K562 (cell line): ENCODE results near the gene PTGR3. TPM values are rescaled to one million over a fixed set of nuclear protein-coding genes. Genes with fewer than 3 reads are reported as not detected.

Experiments used
- ATAC-seq: fragments of 200-7000 bp; cut with Tn5 transposase; 3 replicates; pipeline ENCODE4 v1.9.1; 2020; ENCODE audit warnings: moderate library complexity
- BruUV-seq: library from RNA; stranded (reverse); fragments of 400-500 nt; replicated peaks from 2 replicates; lab custom pipeline; 2021; lab: Mats Ljungman, UMichigan
- CTCF ChIA-PET: fragments of 300-600 bp; formaldehyde crosslinking; extraction: SDS; loops from one replicate; lab custom pipeline; 2021; ENCODE audit warnings: low intra/inter-chr PET ratio; lab: Yijun Ruan, JAX
- POLR2A ChIA-PET: fragments of 300-600, 350-650 bp; sonication (Branson Sonifier 250); formaldehyde crosslinking; extraction: SDS; loops from one replicate; lab custom pipeline; 2021; ENCODE audit warnings: antibody characterized with exemption, inconsistent platforms; lab: Yijun Ruan, JAX
- DNase-seq, 4 experiments: peaks; one replicate each; pipeline versions ENCODE4 v3.0.0 to v3.0.0-alpha.2; 2011 to 2018; ENCODE audit warnings: low spot score in 3 of 4, mixed read lengths in 3 of 4; ENCODE audit errors: extremely low read depth in 1 of 4
- FAIRE-seq: peaks from 2 replicates; lab custom pipeline; 2011; peaks lifted over from hg19 to GRCh38; lab: Jason Lieb, UNC
- H2AFZ ChIP-seq: 2 replicates; pipeline ENCODE4 v1.6.0; 2011; ENCODE audit warnings: low read depth, low read length, control low read depth, inconsistent platforms
- H3K27ac ChIP-seq: fragments of 200-600 bp; 3 replicates; pipeline ENCODE4 v1.8.0; 2011; ENCODE audit warnings: low read depth, mild to moderate bottlenecking, control low read depth, inconsistent platforms, low read length, moderate library complexity, mixed read lengths; ENCODE audit errors: extremely low read depth
- H3K27me3 ChIP-seq, 2 experiments: fragments of 300-600 bp in 1 of 2; 2 replicates in 1 of 2; 3 replicates in 1 of 2; pipeline versions ENCODE4 v1.6.0 to v1.8.0; 2011; ENCODE audit warnings: inconsistent platforms in 2 of 2, low read length in 2 of 2, mild to moderate bottlenecking in 1 of 2, mixed read lengths in 1 of 2, moderate library complexity in 1 of 2; ENCODE audit not compliant: control insufficient read depth in 2 of 2, insufficient read depth in 2 of 2
- H3K36me3 ChIP-seq: fragments of 300-600 bp; 3 replicates; pipeline ENCODE4 v1.8.0; 2011; ENCODE audit warnings: mild to moderate bottlenecking, low read length, inconsistent platforms; ENCODE audit not compliant: control insufficient read depth, insufficient read depth
- H3K4me1 ChIP-seq, 2 experiments: fragments of 200-600 bp in 1 of 2; replicated peaks in 1 of 2; 2 replicates in 1 of 2; 3 replicates in 1 of 2; pipeline versions ENCODE4 v1.5.1 to v1.8.0; 2011; ENCODE audit warnings: inconsistent platforms in 2 of 2, low read length in 2 of 2, mild to moderate bottlenecking in 1 of 2, mixed read lengths in 1 of 2, moderate library complexity in 1 of 2; ENCODE audit not compliant: control insufficient read depth in 2 of 2, insufficient read depth in 2 of 2
- H3K4me2 ChIP-seq: 2 replicates; pipeline ENCODE4 v1.6.1; 2011; ENCODE audit warnings: low read length, control low read depth, inconsistent platforms, mixed read lengths; ENCODE audit not compliant: insufficient read depth
- H3K4me3 ChIP-seq: fragments of 200-600 bp; sonication (generic), shearing (Covaris generic); 2 replicates; pipeline ENCODE4 v1.5.1; 2016; ENCODE audit warnings: control low read depth, inconsistent platforms
- H3K79me2 ChIP-seq: fragments of 200-600 bp; 3 replicates; pipeline ENCODE4 v1.8.0; 2011; ENCODE audit warnings: low read length, inconsistent platforms; ENCODE audit not compliant: control insufficient read depth, insufficient read depth
- H3K9ac ChIP-seq, 2 experiments: 2 replicates each; pipeline versions ENCODE4 v1.6.0 to v1.6.1; 2011; ENCODE audit warnings: low read depth in 2 of 2, low read length in 2 of 2, control low read depth in 1 of 2, inconsistent platforms in 1 of 2, mild to moderate bottlenecking in 1 of 2, mixed read lengths in 1 of 2; ENCODE audit not compliant: insufficient read depth in 1 of 2
- H3K9me1 ChIP-seq: one replicate; pipeline ENCODE4 v1.6.0; 2011; ENCODE audit warnings: inconsistent platforms, mild to moderate bottlenecking, low read length, moderate library complexity; ENCODE audit not compliant: control insufficient read depth, insufficient read depth
- H3K9me3 ChIP-seq: replicated peaks from 2 replicates; pipeline ENCODE4 v1.5.1; 2011; ENCODE audit warnings: low read depth, low read length, inconsistent platforms; ENCODE audit not compliant: control insufficient read depth, insufficient read depth
- H4K20me1 ChIP-seq: replicated peaks from 2 replicates; pipeline ENCODE4 v1.6.1; 2011; ENCODE audit warnings: low read length, inconsistent platforms, mixed read lengths; ENCODE audit not compliant: control insufficient read depth, insufficient read depth
- EZH2 ChIP-seq: IDR thresholded peaks from 2 replicates; pipeline ENCODE4 v1.6.1; 2012; ENCODE audit warnings: low read depth, mild to moderate bottlenecking, inconsistent platforms, low read length, borderline replicate concordance
- FOXA1 ChIP-seq: fragments of 450-650 bp; IDR thresholded peaks from 2 replicates; pipeline ENCODE4 v1.6.1; 2016; ENCODE audit warnings: mild to moderate bottlenecking, borderline replicate concordance
- IRF1 ChIP-seq: sonication (generic); formaldehyde crosslinking; IDR thresholded peaks from 2 replicates; pipeline ENCODE4 v1.8.0; 2022; ENCODE audit warnings: missing genetic modification reagents, mild to moderate bottlenecking, borderline replicate concordance
- MEF2D ChIP-seq: conservative IDR thresholded peaks from 2 replicates; pipeline ENCODE4 v1.6.1; 2016; ENCODE audit warnings: low read depth, missing genetic modification characterization, missing compliant biosample characterization
- NFRKB ChIP-seq: fragments of 450-650 bp; IDR thresholded peaks from 2 replicates; pipeline ENCODE4 v1.6.1; 2016; ENCODE audit warnings: low read depth
- SIN3B ChIP-seq: fragments of 450-650 bp; IDR thresholded peaks from 2 replicates; pipeline ENCODE4 v1.6.1; 2017; ENCODE audit warnings: low read depth, mild to moderate bottlenecking, moderate library complexity
- SRF ChIP-seq, 2 experiments: fragments of 250-450, 450-650 bp in 1 of 2; sonication (Bioruptor Pico) in 1 of 2; sonication (generic) in 1 of 2; formaldehyde crosslinking; IDR thresholded peaks; 2 replicates each; pipeline versions ENCODE4 v1.5.0 to v1.5.1; 2020 to 2022; ENCODE audit warnings: mild to moderate bottlenecking in 1 of 2, missing genetic modification reagents in 1 of 2
- ZFPM2 ChIP-seq: fragments of 250-450 bp; sonication (Bioruptor Pico); IDR thresholded peaks from 2 replicates; pipeline ENCODE4 v1.5.1; 2022; ENCODE audit warnings: mild to moderate bottlenecking
- ZNF134 ChIP-seq: fragments of 250-450 bp; sonication (Bioruptor Pico); conservative IDR thresholded peaks from 2 replicates; pipeline ENCODE4 v1.4.0; 2020
- ZNF766 ChIP-seq: fragments of 200-800 bp; sonication (Bioruptor generic); conservative IDR thresholded peaks from 2 replicates; pipeline ENCODE4 v1.6.1; 2016; ENCODE audit warnings: missing genetic modification characterization, missing compliant biosample characterization
- whole genome bisulfite sequencing: fragments of 100-300 bp; shearing (Covaris generic); methylation state at CpG from one replicate; pipeline ENCODE4 v1.1.6; 2016; ENCODE audit warnings: low coverage, mixed read lengths; ENCODE audit not compliant: insufficient coverage; ENCODE audit errors: missing lambda C conversion rate; 5-methylcytosine and 5-hydroxymethylcytosine counted together
- in situ Hi-C: fragments of 300-500 bp; cut with MboI; formaldehyde crosslinking; loops from 4 replicates; pipeline ENCODE4 v1.15.0; 2018; ENCODE audit warnings: inconsistent platforms, mixed read lengths
- intact Hi-C: fragments of 100-400 bp; cut with micrococcal nuclease; formaldehyde crosslinking; loops from 2 replicates; pipeline ENCODE4 v1.14.2; 2022
- polyA plus RNA-seq, 8 experiments: library from polyadenylated mRNA; depleted of rRNA in 4 of 8; stranded (reverse) in 5 of 8; unstranded in 3 of 8; fragments of >200 nt; fragmentation: Nextera tagmentation in 2 of 8; fragmentation: Illumina TruSeq in 1 of 8; extraction: Ambion mirVana in 2 of 8; extraction: Trizol in 1 of 8; gene quantifications; 2 replicates each; pipeline versions ENCODE4 v1.2.1 to v1.2.3, GENCODE V29; 2011 to 2014; ENCODE audit warnings: inconsistent platforms in 1 of 8, missing spikeins in 1 of 8
- total RNA-seq, 7 experiments: library from RNA; depleted of rRNA in 6 of 7; stranded (reverse); fragments of >200 nt in 6 of 7; fragmentation: Illumina TruSeq in 2 of 7; extraction: Trizol in 2 of 7; gene quantifications; 2 replicates each; pipeline versions ENCODE4 v1.2.1 to v1.2.3, GENCODE V29; 2011 to 2021; ENCODE audit warnings: low replicate concordance in 1 of 7
- TF ChIP-seq, protein P1 (sequence below): fragments of 450-650 bp; IDR thresholded peaks from 2 replicates; pipeline ENCODE4 v1.6.1; 2016; ENCODE audit warnings: low read depth
- TF ChIP-seq, protein P2 (sequence below): fragments of 250-450 bp; sonication (Bioruptor Pico); IDR thresholded peaks from 2 replicates; pipeline ENCODE4 v1.8.0; 2022; ENCODE audit warnings: moderate library complexity, mild to moderate bottlenecking, inconsistent platforms

PTGR3 gene
- total and polyA plus RNA-seq, 9 of the 15 experiments (the other 6 are each of a cell fraction or from before 2014, with no cell fraction given) = 4.1 to 32.3 (median 15.3) TPM

DNA sequence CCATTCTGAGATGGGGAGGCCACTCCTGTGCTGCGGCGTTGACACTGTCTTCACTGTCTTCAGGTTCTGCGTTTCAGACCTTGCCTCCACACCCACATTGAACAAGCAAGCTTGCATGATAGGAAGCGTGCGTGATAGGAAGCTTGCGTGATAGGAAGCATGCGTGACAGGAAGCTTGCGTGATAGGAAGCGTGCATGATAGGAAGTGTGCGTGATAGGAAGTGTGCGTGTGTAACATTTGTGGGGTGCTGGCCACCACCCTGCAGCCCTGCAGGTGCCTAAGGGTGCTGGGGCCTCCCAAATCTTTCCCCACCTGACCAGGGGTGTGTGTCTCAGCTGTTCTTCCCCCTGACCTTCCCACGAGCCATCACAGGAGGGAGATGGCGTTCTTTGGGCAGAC, 27.0 kb upstream of the PTGR3 start (continued):
- TF ChIP-seq, protein P1, sequence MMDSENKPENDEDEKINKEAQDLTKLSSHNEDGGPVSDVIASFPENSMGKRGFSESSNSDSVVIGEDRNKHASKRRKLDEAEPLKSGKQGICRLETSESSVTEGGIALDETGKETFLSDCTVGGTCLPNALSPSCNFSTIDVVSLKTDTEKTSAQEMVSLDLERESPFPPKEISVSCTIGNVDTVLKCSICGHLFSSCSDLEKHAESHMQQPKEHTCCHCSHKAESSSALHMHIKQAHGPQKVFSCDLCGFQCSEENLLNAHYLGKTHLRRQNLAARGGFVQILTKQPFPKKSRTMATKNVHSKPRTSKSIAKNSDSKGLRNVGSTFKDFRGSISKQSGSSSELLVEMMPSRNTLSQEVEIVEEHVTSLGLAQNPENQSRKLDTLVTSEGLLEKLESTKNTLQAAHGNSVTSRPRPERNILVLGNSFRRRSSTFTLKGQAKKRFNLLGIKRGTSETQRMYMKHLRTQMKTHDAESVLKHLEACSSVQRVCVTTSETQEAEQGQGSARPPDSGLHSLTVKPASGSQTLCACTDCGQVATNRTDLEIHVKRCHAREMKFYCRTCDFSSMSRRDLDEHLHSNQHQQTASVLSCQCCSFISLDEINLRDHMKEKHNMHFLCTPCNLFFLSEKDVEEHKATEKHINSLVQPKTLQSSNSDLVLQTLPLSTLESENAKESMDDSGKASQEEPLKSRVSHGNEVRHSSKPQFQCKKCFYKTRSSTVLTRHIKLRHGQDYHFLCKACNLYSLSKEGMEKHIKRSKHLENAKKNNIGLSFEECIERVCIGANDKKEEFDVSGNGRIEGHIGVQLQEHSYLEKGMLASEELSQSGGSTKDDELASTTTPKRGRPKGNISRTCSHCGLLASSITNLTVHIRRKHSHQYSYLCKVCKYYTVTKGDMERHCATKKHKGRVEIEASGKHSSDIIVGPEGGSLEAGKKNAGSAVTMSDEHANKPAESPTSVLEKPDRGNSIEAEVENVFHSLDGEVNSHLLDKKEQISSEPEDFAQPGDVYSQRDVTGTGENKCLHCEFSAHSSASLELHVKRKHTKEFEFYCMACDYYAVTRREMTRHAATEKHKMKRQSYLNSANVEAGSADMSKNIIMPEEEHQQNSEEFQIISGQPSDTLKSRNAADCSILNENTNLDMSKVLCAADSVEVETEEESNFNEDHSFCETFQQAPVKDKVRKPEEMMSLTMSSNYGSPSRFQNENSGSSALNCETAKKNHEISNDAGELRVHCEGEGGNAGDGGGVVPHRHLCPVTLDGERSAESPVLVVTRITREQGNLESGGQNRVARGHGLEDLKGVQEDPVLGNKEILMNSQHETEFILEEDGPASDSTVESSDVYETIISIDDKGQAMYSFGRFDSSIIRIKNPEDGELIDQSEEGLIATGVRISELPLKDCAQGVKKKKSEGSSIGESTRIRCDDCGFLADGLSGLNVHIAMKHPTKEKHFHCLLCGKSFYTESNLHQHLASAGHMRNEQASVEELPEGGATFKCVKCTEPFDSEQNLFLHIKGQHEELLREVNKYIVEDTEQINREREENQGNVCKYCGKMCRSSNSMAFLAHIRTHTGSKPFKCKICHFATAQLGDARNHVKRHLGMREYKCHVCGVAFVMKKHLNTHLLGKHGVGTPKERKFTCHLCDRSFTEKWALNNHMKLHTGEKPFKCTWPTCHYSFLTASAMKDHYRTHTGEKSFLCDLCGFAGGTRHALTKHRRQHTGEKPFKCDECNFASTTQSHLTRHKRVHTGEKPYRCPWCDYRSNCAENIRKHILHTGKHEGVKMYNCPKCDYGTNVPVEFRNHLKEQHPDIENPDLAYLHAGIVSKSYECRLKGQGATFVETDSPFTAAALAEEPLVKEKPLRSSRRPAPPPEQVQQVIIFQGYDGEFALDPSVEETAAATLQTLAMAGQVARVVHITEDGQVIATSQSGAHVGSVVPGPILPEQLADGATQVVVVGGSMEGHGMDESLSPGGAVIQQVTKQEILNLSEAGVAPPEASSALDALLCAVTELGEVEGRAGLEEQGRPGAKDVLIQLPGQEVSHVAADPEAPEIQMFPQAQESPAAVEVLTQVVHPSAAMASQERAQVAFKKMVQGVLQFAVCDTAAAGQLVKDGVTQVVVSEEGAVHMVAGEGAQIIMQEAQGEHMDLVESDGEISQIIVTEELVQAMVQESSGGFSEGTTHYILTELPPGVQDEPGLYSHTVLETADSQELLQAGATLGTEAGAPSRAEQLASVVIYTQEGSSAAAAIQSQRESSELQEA = no peak
- no peak for TF ChIP-seq MEF2D

- H3K4me3 ChIP-seq = no peak overlapping the region
- no peaks in the 10 kb centered on the region for H3K9me1 ChIP-seq
- no TSS peak for BruUV-seq
- no peaks in the 10 kb centered on the region for H3K27me3 ChIP-seq
- intact Hi-C loops = no loop called here
- WGBS = 71% methylated on average over 12 of the region's 12 CpGs
- no peak overlapping the region for H3K27ac ChIP-seq
- in situ Hi-C loops = no loop called here
- H3K9ac ChIP-seq = no peak overlapping the region
- H3K79me2 ChIP-seq = no peaks in the 10 kb centered on the region
- no peaks in the 10 kb centered on the region for H3K9me3 ChIP-seq
- POLR2A ChIA-PET = no interaction called here
- peaks cover 0 to 2% of the 10 kb centered on the region in 2 experiments; a peak in 1 of 5 replicates for H3K4me1 ChIP-seq
- FAIRE-seq = no peak
- no peak overlapping the region for H2AFZ ChIP-seq
- CTCF ChIA-PET = no interaction called here
- H3K36me3 ChIP-seq = no peaks in the 10 kb centered on the region
- ATAC-seq = no peak
- H3K4me2 ChIP-seq = no peak overlapping the region
- H4K20me1 ChIP-seq = no peaks in the 10 kb centered on the region
- no peak for DNase-seq
- TF ChIP-seq ZNF134 (no peak), IRF1 (CRISPR knock-in tag) (no peak), SIN3B (no peak), NFRKB (no peak), EZH2 (no peak), ZFPM2 (CRISPR knock-in tag) (no peak), FOXA1 (no peak), SRF (CRISPR knock-in tag; IDR thresholded peaks at IDR 0.05) (no peak), ZNF766 (CRISPR knock-in tag) (no peak)
- TF ChIP-seq, protein P2, sequence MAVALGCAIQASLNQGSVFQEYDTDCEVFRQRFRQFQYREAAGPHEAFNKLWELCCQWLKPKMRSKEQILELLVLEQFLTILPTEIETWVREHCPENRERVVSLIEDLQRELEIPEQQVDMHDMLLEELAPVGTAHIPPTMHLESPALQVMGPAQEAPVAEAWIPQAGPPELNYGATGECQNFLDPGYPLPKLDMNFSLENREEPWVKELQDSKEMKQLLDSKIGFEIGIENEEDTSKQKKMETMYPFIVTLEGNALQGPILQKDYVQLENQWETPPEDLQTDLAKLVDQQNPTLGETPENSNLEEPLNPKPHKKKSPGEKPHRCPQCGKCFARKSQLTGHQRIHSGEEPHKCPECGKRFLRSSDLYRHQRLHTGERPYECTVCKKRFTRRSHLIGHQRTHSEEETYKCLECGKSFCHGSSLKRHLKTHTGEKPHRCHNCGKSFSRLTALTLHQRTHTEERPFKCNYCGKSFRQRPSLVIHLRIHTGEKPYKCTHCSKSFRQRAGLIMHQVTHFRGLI (CRISPR knock-in tag) = no peak
Measured at GRCh38 chr18:75234901-75235300, 26.0 kb upstream of the PTGR3 start.
